HG02973 (cell line): ENCODE measurements around the gene TPM1.
"Not testable (repeated sequence)": the region's sequence is repeated elsewhere in the genome, so short reads cannot be mapped to it uniquely, and the experiment has no call there.

Experiments
- ATAC-seq: cut with Tn5 transposase; IDR thresholded peaks from one replicate; pipeline ENCODE4 v1.9.1; 2021; ENCODE audit warnings: moderate library complexity; ENCODE audit not compliant: unreplicated experiment

The TPM1 gene

DNA sequence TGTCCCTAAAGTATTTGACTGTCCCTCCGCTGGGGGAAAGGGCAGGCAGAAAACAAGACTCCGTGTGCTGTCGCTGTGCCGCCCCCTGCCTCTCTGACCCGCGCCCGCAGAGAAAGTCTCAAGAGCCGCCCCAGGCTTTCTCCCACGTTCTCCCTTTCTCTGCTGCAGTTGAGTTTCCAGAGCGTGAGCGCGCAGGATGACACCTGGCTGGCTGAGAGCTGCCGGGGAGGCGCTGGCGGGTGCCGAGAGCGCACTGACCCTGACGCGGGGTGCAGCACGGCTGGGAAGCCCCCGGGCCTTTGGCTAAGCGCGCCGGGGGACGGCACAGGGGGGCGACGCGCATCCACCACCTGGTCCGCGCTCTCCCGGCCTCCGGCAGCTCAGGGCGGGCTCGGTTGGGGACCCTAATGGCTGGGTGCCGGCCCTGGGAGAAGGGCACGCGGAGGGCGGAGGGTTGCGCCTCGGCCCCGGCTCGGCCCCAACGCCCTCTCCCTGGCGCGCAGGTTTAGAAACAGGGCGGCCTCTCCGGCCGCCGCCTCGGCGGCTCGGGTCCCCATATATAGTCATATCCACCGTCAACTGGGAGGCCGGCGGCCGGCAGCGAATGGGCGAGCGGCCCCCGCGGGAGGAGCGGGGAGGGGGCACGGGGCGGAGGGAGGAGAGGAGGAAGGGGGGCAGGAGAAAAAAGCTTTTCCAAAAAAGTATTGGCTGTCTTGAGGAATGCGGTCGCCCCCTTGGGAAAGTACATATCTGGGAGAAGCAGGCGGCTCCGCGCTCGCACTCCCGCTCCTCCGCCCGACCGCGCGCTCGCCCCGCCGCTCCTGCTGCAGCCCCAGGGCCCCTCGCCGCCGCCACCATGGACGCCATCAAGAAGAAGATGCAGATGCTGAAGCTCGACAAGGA is at the start of gene TPM1:
TSS of gene TPM1 (plus strand) at position 774 of the 903 bp plus-strand sequence. CDS start at position 857, 83 bp downstream.
- ATAC-seq, result no peak

DNA sequence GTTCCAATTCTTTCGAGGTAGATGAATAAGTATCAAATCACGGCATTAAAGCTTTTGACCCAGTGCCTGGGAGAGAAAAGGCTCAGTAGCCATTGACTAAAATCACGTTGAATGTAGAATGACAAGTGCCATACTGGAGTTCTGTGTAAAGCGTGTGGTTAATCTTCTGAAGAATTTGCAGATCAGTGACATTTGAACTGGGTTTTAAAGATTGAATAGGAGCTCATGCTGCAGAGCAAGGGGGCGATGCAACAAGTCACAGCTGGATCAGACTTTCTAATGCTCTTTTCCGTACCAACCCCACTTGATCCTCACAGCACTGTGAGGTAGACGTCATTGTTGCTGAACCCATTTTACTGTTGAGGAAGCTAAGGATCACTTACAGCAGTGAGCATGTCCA is 49.5 kb upstream of the TPM1 start:
- ATAC-seq, result no peak

DNA sequence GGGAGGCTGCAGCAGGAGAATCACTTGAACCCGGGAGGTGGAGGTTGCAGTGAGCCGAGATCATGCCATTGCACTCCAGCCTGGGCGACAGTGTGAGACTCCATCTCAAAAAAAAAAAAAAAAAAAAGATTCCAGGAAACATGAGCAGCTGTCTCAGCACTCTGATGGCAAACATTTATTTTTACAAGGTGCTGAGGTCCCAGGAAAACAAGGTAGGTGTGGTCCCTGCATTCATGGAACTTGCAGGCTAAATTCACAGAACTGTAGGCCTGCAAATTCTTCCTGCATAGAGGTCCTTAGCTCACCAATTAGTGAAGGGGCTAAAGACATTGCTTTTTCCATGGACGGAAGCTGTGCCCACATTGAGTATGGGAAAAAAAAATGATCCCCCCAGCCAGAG is 48.9 kb upstream of the TPM1 start:
- ATAC-seq, result not testable (repeated sequence)

DNA sequence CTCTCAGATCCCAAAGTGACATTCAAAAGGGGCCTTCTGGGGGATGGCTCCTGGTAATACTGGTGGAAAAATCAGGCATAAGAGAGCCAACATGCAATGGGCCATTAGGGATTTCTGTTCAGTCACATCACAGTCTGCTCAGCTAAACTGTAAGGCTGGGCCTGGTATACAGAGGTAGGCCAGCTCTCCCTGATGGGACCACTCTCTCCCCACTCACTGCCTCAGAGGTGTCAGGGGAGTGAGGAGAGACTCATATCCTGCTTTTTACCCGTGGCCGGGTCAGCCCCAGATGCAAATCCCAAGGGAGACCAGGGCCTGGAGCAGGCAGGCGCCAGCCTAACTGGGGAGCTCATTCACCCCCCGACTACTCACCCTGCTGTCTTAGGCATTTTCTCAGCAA is 48.1 kb upstream of the TPM1 start:
- no peak for ATAC-seq

DNA sequence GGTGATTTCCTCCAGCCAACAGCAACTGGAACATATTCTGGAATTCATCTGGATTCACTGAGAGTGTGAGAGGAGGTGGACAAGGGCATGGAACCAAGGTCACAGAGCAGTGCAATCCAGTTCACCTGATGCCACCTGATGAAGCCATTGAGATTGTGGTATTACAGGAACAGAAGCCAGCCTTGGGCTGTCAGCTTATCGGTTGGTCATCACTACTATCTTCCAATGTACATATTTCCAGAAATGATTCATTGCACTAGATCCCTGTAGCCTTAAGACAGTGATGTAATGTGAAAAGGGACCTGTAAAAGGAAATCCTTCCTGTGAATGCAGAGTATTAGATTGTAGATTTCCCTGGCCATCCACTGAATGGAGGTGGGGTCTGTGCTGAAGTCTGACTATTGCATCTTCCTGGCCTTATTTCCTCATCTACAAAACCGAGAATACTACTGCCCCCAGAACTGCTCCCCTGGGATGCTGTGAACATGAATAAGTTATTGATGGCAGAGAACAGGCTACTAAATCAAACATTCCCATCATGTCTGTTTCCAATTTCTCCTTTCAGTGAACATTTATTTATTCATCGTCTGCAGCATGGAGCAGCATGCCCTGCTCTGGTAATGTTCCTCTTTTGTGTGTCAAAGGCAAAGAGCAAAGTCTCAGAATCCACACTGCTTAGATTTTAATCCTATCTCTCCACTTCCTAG is 47.4 kb upstream of the TPM1 start:
- ATAC-seq, result no peak

DNA sequence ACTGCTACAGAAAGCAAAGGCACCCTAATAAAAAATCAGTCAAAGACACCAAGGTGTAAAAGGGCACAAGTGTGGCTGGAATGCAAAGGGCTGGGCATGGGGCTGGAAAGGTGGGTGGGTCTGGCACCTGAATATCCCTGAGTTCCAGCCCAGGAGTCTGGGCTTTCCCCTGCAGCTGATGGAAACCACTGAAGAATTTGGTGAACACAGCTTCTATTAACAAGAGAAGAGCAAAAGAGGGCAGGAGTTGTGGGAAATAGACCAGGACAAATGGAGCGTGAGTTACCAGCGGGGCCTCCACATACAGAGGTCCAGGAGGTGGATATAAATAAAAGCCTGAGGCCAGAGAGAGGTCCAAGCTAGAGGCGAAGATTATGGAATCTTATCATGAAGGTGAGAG is 45.1 kb upstream of the TPM1 start:
- ATAC-seq, result no peak

DNA sequence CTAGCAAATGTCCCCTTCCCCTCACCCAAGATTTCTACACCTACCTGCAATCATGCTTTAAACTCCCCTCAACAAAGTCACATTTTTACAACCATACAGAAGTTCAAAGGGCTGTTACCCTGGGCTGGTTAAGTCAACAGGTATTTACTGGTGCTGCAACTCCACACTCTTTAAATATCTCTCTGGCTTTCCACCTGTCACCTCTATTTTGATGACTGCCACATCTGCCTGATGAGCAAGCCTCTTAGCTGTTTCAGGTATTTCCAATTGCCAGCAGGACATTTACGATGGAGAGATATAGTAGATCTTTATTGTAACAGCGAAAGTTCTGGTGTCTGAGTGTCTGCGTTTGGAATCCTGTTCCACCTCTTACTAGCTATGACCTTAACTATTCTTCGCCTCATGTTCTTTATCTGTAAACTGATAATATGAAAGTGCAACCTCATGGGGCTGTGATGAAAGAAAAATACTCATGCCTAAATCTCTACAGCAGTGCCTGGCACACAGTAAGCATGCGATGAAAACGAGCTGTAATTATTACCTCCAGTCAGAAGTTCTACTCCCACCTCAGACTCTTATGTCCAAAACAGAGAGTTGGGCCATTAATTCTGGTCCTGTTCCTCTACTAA is 44.2 kb upstream of the TPM1 start:
- ATAC-seq, result no peak

DNA sequence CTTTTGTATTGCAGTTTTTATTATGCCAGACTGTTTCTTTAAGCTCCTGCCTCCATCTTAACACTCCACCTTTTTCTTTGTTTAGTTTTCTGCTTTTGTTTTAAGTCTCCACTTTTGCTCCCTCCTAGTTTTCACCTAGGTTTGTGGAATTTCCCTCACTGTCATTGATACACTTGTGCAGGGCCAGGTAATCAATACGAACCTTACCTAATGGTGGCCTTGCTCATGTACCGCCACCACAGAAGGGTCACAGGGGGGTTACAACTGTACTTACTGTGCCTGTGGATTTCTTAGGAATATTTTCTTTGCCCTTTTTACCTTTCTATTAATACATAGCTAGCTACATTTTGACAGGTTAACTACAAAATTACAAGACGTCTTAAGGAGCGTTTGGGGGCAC is 43.4 kb upstream of the TPM1 start:
- ATAC-seq, result no peak

DNA sequence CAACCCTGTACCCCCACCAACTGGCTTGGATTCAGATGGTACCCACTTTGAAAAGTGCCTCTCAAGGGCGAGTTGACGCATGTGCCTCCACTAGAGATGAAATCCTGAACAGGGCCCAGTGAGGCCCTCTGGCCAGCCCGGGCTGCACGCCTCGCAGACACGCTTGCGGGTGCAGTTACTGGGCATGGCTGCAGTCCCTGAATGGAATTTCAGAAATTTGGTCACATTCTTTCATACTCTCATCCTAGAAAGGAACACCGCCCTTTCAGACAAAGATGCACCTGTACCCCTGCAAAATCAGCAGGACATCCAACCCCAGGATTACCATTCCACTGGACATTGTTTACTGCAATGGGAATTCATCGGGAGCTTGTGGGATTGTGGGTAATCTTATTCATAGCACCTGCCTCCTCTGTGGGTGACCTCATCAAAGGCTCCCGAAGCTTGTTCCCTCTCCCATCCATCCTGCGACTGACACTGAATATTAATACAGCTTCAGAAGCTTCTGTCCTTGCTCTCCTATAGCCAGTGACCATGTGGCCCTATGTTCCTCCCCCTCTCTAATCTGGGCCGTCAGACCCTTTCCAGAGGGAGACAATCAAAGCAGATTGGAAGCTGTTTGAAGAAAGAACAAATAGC is 42.5 kb upstream of the TPM1 start:
- no peak for ATAC-seq

DNA sequence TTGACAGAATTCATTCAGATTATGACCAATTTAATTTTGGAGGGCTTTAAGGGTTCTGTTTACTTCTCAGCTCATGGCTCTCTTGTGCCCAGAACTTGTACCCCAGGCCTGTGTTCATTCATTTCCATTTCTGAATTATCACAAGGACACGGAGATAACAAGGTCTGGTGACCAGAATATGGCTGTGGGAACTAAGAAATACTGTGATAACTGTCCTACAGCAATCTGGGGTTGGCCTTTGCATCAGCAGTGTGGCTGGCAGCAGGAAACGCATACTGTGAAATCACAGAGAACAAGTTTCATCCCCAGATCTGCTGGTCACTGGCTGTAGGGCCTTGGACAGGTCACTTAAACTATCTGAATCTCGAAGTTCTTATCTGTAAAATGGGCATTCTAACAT is 41.8 kb upstream of the TPM1 start:
- no peak for ATAC-seq

DNA sequence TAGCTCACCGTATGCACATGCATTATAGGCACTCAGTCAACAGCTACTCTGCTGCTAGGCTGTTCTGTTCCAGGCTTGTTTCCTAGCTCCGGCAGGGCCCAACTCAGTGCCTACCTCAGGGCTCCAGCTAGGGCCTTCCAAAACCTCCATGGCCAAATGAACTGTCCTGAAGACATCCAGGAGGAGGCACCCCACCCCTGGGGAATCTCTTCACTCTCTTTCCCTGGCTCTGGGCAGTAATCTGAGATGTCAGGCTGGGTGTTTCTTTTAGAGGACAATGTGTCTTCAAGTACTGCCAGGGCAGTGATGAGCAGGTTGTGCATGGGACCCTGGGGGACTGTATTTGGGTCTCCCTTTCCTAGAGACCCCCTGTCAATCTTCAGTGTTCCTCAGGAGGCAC is 38.3 kb upstream of the TPM1 start:
- ATAC-seq, result no peak

DNA sequence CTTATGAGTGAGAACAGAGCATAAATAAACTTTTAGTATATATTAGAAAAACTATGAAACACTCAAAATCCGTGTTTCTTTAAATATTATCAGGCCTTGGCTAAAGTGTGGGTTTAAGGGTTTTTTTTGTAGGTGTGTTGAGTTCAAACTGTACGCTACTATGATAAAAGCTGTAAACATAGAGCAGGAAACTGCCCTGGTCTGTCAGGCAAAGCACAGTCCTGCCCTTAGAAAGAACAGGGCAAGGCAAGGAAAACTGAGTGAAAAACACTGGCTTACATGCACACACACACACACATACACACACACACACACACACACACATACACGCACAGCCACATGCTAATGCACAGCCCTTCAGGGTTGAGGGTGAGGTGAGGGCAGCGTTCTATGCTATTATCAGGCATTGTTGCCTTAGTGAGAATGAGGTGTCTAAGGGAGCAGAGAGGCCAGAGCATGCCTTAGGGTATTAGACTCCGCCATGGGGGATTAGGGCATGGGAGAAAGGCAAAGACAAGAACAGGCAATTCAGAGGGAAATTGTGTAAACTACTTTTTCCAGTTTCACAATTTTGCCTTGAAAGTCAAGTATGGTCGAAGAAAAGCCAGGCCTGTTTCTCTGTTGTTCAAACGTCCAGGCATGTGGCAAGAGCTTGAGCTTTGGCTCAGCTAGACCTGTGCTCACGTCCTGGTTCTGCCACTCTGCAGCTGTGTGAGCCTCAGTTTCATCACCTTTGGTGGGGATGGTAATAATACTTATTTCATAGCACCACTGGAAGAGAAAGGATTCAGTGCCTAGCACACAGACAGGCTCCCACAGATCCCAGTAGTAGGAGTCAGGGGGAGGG is 36.3 kb upstream of the TPM1 start:
- no peak for ATAC-seq

DNA sequence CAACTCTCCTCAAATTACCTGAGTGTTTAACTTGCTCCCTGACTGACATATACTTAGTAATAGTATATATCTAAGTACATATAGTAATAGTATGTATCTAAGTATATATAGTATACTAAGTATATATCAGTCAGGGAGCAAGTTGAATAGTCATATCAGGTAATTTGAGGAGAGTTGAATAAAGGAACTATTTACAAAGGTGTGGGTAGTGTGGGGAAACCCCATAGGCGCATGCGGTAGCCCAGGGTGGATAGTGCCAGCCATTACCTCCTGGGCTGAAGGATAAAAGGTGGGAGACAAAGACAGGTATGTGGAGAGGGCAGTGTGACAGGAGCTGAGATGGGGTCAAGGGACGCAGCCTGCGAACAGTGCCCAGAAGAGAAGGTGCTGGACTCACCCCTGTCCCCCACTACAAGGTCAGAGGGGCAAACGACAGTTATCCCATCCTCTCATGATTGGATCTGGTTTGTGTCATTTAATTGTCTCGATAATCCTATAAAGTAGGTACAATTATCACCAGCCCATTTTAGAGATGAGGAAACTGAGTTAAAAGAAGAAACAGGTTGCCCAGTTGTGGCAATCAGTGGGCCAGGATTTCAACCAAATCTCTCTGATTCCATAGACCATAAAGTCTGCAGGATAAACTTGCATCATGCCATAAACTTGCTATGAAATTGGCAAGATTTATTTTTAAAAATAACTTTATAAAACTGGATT is 34.1 kb upstream of the TPM1 start:
- ATAC-seq, result no peak

DNA sequence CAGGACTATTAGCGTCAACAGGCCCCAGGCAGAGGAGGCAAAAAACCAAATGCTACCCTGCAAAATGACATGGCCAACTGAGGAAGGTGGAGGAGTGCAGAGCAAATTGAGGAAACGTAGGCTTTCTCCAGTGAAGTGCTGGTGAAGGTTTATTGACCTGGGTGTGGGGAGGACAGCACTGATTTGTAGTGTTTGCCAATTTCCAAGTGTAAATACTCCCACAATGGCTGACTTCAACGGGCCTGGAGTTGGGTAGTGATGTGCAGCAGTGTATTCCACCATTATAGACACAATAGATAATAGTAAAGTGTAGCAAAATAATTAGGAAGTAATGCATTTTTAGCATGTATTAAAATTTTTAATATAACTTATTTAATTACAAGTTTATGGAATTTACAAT is 32.2 kb upstream of the TPM1 start:
- no peak for ATAC-seq

DNA sequence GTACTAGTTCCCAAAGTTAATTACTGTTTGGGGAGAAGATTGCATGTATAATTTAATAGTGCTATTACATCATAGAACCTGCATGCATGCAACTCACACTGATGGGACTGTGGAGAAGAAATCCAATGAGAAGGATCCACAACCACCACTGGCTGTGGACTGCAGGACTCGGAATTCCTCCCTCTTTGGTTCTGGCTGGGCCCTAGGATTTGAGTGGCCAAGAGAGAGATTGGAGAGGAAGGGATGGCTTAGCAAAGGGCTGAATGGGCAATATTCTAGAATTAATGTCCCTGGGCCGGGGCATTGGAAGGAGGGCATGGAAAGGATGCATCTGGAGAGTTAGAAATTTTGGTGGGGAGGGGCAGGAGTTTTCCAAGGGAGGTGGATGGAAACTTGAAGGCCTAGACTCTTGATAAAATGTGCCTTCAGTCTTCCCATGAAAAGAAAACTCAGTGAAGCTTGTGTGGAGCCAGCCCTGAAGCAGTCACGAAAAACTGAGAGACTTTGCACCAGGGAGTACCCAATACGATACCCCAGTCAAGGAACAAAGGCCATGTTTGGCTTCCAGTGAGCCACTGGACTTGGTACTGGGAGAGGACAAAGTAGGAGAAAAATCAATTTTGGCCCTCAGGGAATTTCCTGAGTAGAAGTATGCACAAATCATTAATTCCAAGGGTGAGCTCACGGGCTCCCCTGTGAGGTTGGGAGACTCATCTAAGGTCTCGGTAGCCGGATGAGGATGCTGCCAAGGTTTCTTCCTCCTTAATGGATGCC is 31.4 kb upstream of the TPM1 start:
- ATAC-seq, result no peak

DNA sequence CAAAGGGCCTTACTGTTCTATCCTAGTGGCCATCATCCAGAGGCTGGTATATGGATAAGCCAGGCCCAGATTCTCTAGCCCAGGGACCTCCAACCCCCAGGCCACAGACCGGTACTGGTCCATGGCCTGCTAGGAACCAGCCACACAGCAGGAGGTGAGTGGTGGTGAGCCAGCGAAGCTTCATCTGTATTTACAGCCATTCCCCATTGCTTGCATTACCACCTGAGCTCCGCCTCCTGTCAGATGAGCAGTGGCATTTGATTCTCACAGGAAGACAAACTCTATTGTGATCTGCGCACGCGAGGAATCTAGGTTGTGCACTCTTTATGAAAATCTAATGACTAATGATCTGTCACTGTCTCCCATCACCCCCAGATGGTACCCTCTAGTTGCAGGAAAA is 30.1 kb upstream of the TPM1 start:
- ATAC-seq, result no peak

DNA sequence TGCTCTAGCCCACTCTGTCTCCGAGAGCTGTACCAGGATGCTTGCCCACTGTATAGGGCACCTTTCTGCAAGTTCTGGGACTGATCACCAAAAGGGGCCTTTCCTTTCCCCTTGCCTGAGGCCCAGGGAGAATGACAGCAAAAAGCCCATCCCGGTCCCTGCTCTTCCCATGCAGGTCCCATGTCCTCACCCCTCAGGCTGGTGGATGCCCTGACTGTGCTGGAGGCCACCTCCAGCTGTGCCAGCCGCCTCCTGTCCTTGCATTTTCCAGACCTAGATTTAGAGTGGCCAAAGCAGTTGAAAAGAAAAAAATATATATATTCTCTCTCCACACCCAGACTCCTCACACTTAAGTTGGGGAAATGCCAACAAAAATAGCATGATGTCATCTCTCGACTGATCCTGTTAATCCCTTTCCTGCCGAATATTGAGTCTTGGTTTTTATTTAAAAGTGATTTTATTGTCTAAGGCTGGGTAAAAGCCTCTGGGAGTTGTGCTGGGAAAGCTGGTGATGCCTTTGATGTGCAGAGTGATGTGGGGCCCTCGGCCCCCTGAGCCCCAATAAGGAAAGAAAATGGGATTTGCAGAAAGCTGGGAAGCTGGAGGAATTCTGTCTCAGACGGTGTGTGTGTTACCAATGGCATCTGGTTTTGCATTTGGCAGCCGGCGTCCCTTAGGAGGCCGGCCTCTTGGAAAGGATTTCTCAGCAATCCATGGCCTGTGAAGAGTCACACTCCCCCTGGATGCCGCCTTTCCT is 29.3 kb upstream of the TPM1 start:
- no peak for ATAC-seq

DNA sequence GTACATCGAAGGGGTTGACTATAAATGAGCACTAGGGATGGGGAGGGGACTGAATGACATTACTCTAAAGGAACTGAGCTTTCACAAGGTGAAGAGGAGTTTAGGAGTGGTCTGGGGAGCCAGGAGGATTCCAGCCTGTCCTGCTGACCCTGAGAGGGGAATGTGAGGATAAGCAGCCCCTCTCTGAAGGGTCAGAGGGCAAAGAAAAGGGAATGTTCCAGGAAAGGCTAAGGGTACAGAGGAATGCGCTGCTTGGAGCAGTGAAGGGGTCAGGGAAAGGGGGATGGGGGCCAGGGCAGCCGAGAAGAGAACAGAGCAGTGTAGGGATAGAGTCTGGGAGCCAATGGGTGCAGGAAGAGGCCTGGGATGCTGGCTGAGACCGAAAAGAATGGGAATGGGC is 28.0 kb upstream of the TPM1 start:
- no peak for ATAC-seq
